Mammary epithelial cell (primary cell): ENCODE measurements around the gene VMAC.

Experiments
- CTCF ChIP-seq, 2 donors: IDR thresholded peaks in 1 of 2; conservative IDR thresholded peaks in 1 of 2; 2 replicates each; pipeline ENCODE4 v1.5.1; 2011 to 2012; ENCODE audit warnings: inconsistent platforms in 2 of 2, low read length in 2 of 2, mild to moderate bottlenecking in 2 of 2, control low read depth in 1 of 2, low read depth in 1 of 2; ENCODE audit not compliant: insufficient read depth in 1 of 2; ENCODE audit errors: extremely low read depth in 1 of 2
- EZH2 ChIP-seq: IDR thresholded peaks from 2 replicates; pipeline ENCODE4 v1.6.1; 2012; ENCODE audit warnings: low read length, inconsistent platforms, borderline replicate concordance

- TF ChIP-seq CTCF (conservative IDR thresholded peaks at IDR 0.05 in 1 of 2, IDR thresholded peaks at IDR 0.05 in 1 of 2; ENCODE audit: extremely low read depth in 1 of 2, insufficient read depth in 1 of 2, low read depth in 1 of 2, low read length in 2 of 2) (no peak), EZH2 (no peak)
These were observed 10.6 kb upstream of the VMAC start for GRCh38 chr19:5893907-5894703.
